GM12874 (cell line): ENCODE results near the gene CDC42BPG.

Source experiments
- TF ChIP-seq, protein P1 (sequence below): IDR thresholded peaks from 2 replicates; pipeline ENCODE4 v1.5.1; 2011; ENCODE audit warnings: low read depth, mild to moderate bottlenecking, control low read depth, low read length, moderate library complexity; ENCODE audit not compliant: insufficient read depth

CDC42BPG gene

DNA sequence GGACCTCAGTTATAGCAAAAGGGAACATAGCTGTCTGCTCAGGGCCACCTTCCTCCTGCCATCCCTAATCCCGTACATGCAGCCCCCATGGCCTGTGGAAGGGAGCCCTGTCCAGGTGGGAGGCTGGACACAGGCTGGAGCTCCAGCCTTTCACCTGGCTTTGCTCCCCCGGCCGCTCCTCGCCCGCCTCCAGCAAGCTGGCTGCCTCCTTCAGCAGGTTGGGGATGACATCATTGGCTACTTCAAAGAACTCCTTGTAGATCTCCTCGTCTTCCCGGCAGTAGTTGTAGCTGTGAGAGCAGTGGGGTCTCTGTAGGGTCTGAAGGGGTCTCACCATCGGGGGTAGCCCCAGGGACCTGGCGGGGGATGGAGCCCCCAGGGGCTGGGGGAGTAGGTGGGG lies 39.0 kb downstream of the CDC42BPG start:
- TF ChIP-seq, protein P1, sequence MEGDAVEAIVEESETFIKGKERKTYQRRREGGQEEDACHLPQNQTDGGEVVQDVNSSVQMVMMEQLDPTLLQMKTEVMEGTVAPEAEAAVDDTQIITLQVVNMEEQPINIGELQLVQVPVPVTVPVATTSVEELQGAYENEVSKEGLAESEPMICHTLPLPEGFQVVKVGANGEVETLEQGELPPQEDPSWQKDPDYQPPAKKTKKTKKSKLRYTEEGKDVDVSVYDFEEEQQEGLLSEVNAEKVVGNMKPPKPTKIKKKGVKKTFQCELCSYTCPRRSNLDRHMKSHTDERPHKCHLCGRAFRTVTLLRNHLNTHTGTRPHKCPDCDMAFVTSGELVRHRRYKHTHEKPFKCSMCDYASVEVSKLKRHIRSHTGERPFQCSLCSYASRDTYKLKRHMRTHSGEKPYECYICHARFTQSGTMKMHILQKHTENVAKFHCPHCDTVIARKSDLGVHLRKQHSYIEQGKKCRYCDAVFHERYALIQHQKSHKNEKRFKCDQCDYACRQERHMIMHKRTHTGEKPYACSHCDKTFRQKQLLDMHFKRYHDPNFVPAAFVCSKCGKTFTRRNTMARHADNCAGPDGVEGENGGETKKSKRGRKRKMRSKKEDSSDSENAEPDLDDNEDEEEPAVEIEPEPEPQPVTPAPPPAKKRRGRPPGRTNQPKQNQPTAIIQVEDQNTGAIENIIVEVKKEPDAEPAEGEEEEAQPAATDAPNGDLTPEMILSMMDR = no peak

GRCh38 chr11:64804346-64805210 lies 39.9 kb downstream of the CDC42BPG start:
- TF ChIP-seq, protein P1 = no peak

DNA sequence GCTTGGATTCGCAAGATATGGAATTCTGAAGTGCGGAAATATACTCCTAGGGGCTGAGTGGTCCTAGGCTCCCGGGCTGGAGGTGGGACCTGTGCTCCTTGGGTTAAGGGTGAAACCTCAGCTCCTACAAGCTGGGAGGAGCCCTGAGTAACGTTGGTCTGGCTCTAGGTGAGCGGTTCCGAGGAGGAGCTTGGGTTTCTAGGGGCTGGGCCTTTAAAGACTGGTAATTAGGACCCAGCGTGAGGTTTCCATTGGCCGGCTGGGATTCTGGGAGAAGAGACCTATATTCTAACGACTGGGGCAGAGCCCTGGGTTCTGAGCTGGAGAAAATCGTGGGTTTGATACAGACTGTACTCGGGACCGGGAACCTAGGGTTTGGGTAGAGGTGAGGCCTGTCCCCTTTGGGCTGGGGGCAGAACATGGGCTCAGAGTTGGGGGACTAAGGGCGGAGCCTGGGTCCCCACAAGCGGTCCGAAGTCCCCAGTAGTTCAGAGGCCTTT lies 40.6 kb downstream of the CDC42BPG start:
- TF ChIP-seq, protein P1 = no peak

DNA sequence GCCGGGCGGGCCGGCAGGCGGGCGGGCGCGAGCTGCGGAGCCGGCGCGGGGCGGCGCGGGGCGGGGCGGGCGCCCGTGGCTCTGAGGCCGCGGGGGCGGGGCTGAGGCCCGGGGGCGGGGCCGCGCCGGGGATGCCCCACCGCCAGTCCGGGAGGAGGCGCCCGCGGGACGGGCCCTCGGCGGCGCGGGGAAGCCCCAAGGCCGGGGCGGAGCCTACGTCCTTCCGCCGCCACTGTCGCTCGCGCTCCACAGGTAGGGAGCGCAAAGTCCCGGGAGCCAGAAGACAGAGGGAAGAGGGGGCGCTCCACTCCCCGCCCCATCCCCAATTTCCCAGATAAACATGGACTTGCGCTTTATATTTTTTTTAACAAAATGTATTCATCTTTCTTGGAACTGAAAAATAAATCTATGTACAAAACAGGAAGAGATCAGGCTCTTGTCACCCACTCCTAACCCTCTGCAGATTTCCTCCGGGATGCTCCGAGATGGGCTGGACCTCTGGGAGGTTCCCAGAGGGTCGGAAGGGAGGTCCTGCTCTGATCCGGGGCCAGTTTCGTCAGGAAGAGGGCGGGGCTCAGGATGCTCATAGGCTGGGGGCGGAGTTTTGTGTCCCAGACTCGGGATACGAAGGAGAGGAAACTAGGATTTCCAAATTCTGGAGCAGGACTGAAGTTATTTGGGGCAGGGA lies 41.2 kb downstream of the CDC42BPG start, which contains the start of gene MAP4K2:
Gene MAP4K2, minus strand, starts transcription at position 57 of the 688 bp plus-strand sequence. CDS start 65 bp downstream, outside the sequence.
- TF ChIP-seq, protein P1 = peak; percentile 33

GRCh38 chr11:64802370-64803157 lies 41.9 kb downstream of the CDC42BPG start:
- TF ChIP-seq, protein P1 = no peak

DNA sequence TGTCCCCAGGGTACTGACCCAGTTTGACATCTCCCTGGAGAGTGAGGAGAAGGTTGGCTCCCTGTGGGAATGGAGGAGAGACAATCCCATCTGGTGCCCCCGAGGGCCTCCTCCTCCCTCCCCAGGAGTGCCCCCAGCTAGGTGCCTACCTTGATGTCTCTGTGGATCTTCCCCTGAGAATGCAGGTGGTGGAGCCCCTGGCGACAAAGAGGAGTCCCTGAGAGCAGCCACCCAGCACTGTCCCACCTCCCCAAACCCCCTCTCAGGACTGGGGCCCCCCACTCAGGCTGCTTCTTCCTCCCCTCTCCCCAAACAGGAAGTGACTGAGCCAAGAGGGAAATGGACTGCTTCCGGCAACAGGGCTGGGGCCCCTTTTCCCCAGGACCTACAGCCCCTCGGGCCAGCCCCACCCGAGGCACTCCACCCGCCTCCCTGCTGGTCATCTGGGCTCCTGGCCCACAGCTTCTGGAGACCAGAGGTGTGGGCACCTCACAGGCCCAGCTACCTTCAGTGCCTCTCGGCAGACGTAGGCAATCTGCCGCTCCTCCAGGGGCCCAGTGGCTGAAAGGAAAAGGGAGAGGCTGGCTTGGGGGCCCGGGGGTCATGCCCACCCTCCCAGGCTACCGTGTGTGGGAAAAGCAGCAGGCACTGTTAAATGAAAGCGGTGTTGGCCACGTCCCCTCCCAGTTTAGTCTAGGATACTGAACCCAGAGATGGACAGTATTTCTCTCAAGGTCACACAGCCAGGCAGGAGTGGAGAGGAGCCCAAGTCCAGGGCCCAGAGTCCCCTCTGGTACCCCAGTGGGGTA lies 42.7 kb downstream of the CDC42BPG start:
- TF ChIP-seq, protein P1 = no peak
